ENCODE results near the gene CIZ1. TPM values are rescaled to one million over a fixed set of nuclear protein-coding genes. Genes with fewer than 3 reads are reported as not detected.

Gene CIZ1
- total RNA-seq, 1 experiment from 2014 or later = 56.6 TPM

DNA sequence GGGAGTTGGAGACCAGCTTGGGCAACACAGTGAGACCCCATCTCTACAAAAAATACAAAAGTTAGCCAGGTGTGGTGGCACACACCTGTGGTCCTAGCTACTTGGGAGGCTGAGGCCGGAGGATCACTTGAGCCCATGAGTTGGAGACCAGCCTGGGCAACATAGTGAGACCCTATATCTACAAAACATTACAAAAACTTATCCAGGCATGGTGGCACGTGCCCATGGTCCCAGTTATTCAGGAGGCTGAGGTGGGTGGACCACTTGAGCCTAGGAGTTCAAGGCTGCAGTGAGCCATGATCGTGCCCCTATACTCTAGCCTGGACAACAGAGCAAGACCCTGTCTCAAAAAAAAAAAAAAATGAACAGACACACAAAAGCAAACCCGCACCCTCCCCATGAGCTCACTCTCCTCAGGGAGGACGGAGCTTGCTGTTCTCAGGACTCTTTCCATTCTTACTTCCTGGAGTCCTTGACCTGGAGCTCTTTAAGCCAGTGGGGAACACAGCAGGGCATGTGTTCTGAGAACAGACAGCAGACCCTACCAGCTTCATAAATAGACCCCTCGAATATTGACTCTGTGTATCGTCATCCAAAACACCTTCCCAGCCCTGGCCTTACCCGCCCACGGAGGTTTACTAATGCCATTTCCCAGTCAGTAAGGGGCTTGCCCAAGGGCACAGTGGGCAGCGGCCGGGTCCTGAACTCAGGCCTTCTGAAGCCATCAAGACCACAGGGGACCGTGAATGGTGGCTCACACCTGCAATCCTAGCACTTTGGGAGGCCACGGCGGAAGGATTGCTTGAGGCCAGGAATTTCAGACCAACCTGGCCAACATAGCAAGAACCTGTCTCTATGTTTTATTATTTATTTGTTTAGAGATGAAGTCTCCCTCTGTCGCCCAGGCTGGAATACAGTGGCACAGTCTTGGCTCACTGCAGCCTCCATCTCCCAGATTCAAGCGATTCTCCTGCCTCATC, 75.0 kb downstream of the CIZ1 start:
- DNase-seq (ENCODE audit: extremely low read depth, low read depth) = no peak

Other genes with a start within 250 kb of the CIZ1 start
- 9.2 and 12.2 TPM in 2 replicates for gene EEIG1, start 210.6 kb downstream of the CIZ1 start, total RNA-seq (2014; rRNA removed; shearing (Covaris generic))
- gene NAIF1, start 124.3 kb downstream of the CIZ1 start, total RNA-seq (2014; rRNA removed; shearing (Covaris generic)) = 9.9 and 10.6 TPM in 2 replicates
- gene SLC25A25, start 123.3 kb downstream of the CIZ1 start, total RNA-seq (2014; rRNA removed; shearing (Covaris generic)) = 15.2 and 15.5 TPM in 2 replicates
- gene PTGES2, start 63.8 kb downstream of the CIZ1 start, total RNA-seq (2014; rRNA removed; shearing (Covaris generic)) = 76.6 and 80.3 TPM in 2 replicates
- gene LCN2, start 42.1 kb downstream of the CIZ1 start, total RNA-seq (2014; rRNA removed; shearing (Covaris generic)) = not detected in 2 replicates
- 86.7 and 113 TPM in 2 replicates for gene BBLN, start 31.3 kb downstream of the CIZ1 start, total RNA-seq (2014; rRNA removed; shearing (Covaris generic))
- 1.0 and 1.2 TPM in 2 replicates for gene DNM1, start 11.8 kb upstream of the CIZ1 start, total RNA-seq (2014; rRNA removed; shearing (Covaris generic))
- gene GOLGA2, start 84.4 kb upstream of the CIZ1 start, total RNA-seq (2014; rRNA removed; shearing (Covaris generic)) = 47.4 and 65.4 TPM in 2 replicates
- 48.0 and 54.0 TPM in 2 replicates for gene SWI5, start 84.7 kb upstream of the CIZ1 start, total RNA-seq (2014; rRNA removed; shearing (Covaris generic))
- gene TRUB2, start 130.9 kb upstream of the CIZ1 start, total RNA-seq (2014; rRNA removed; shearing (Covaris generic)) = 25.7 and 30.7 TPM in 2 replicates
- gene COQ4, start 131.3 kb upstream of the CIZ1 start, total RNA-seq (2014; rRNA removed; shearing (Covaris generic)) = 48.8 and 54.0 TPM in 2 replicates
- gene SLC27A4, start 149.0 kb upstream of the CIZ1 start, total RNA-seq (2014; rRNA removed; shearing (Covaris generic)) = 27.1 and 29.8 TPM in 2 replicates
- 52.5 and 64.7 TPM in 2 replicates for gene URM1, start 179.8 kb upstream of the CIZ1 start, total RNA-seq (2014; rRNA removed; shearing (Covaris generic))
- gene CERCAM, start 229.3 kb upstream of the CIZ1 start, total RNA-seq (2014; rRNA removed; shearing (Covaris generic)) = 13.6 and 13.9 TPM in 2 replicates